Measurements from ENCODE around the gene NPAS3. TPM values are rescaled to one million over a fixed set of nuclear protein-coding genes. Genes with fewer than 3 reads are reported as not detected.

The NPAS3 gene
- total and polyA plus RNA-seq, 4 donors, result 0.07 to 0.09 (median 0.08) TPM; not detected in 1

DNA sequence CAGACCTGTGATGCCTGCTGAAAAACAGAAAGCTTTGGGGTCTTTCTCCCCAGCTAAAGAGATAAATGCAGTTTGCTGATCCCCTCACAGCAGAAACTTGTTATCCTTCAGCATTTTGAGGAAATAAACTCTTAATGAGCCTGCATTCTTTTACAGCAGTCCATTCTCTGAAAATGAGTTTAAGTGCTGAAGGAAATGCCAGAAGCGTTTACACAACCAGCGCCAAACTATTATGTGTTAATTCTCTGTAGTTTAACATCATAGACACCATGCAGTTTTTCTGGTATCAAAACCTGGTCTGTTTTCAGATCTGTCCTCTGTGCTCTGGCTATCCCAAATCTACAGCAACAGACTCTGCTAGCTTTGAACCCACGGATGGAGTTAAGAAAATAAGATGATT lies 291.3 kb downstream of the NPAS3 start:
- no peaks in the 10 kb centered on the region for H3K9me3 ChIP-seq (ENCODE audit: control insufficient read depth in 4 of 4, low read length in 3 of 4)
- no peak overlapping the region for H3K9ac ChIP-seq (ENCODE audit: low read depth in 1 of 2, low read length in 2 of 2)
- DNase-seq (ENCODE audit: low spot score), result no peak
- 33% methylated on average over 3 of the region's 3 CpGs for WGBS
- H3K4me1 ChIP-seq (ENCODE audit: control insufficient read depth in 4 of 4, insufficient read depth in 4 of 4, low read length in 3 of 4), result no peaks in the 10 kb centered on the region
- H3K4me3 ChIP-seq (ENCODE audit: low read depth in 1 of 3, low read length in 3 of 3), result no peak overlapping the region
- TF ChIP-seq, protein P1, sequence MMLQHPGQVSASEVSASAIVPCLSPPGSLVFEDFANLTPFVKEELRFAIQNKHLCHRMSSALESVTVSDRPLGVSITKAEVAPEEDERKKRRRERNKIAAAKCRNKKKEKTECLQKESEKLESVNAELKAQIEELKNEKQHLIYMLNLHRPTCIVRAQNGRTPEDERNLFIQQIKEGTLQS (IDR thresholded peaks at IDR 0.05), result no peak
- TF ChIP-seq NR2F2 (IDR thresholded peaks at IDR 0.05) (no peak), TAF1 (conservative IDR thresholded peaks at IDR 0.05) (no peak), EGR1 (IDR thresholded peaks at IDR 0.05; ENCODE audit: low read depth in 2 of 2) (no peak), HNF4A (conservative IDR thresholded peaks at IDR 0.05) (no peak), GABPA (IDR thresholded peaks at IDR 0.05 in 1 of 2, conservative IDR thresholded peaks at IDR 0.05 in 1 of 2) (no peak), JUND (IDR thresholded peaks at IDR 0.05) (no peak), FOXA2 (IDR thresholded peaks at IDR 0.05) (no peak), RXRA (IDR thresholded peaks at IDR 0.05) (no peak), FOXA1 (IDR thresholded peaks at IDR 0.05) (no peak), SP1 (IDR thresholded peaks at IDR 0.05) (no peak), HNF4G (IDR thresholded peaks at IDR 0.05) (no peak), YY1 (IDR thresholded peaks at IDR 0.05) (no peak)
- TF ChIP-seq, protein P2, sequence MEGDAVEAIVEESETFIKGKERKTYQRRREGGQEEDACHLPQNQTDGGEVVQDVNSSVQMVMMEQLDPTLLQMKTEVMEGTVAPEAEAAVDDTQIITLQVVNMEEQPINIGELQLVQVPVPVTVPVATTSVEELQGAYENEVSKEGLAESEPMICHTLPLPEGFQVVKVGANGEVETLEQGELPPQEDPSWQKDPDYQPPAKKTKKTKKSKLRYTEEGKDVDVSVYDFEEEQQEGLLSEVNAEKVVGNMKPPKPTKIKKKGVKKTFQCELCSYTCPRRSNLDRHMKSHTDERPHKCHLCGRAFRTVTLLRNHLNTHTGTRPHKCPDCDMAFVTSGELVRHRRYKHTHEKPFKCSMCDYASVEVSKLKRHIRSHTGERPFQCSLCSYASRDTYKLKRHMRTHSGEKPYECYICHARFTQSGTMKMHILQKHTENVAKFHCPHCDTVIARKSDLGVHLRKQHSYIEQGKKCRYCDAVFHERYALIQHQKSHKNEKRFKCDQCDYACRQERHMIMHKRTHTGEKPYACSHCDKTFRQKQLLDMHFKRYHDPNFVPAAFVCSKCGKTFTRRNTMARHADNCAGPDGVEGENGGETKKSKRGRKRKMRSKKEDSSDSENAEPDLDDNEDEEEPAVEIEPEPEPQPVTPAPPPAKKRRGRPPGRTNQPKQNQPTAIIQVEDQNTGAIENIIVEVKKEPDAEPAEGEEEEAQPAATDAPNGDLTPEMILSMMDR (IDR thresholded peaks at IDR 0.05; ENCODE audit: low read depth, low read length, missing input control), result no peak
- TF ChIP-seq, protein P3, sequence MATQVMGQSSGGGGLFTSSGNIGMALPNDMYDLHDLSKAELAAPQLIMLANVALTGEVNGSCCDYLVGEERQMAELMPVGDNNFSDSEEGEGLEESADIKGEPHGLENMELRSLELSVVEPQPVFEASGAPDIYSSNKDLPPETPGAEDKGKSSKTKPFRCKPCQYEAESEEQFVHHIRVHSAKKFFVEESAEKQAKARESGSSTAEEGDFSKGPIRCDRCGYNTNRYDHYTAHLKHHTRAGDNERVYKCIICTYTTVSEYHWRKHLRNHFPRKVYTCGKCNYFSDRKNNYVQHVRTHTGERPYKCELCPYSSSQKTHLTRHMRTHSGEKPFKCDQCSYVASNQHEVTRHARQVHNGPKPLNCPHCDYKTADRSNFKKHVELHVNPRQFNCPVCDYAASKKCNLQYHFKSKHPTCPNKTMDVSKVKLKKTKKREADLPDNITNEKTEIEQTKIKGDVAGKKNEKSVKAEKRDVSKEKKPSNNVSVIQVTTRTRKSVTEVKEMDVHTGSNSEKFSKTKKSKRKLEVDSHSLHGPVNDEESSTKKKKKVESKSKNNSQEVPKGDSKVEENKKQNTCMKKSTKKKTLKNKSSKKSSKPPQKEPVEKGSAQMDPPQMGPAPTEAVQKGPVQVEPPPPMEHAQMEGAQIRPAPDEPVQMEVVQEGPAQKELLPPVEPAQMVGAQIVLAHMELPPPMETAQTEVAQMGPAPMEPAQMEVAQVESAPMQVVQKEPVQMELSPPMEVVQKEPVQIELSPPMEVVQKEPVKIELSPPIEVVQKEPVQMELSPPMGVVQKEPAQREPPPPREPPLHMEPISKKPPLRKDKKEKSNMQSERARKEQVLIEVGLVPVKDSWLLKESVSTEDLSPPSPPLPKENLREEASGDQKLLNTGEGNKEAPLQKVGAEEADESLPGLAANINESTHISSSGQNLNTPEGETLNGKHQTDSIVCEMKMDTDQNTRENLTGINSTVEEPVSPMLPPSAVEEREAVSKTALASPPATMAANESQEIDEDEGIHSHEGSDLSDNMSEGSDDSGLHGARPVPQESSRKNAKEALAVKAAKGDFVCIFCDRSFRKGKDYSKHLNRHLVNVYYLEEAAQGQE (IDR thresholded peaks at IDR 0.05), result no peak
- TF ChIP-seq, protein P4, sequence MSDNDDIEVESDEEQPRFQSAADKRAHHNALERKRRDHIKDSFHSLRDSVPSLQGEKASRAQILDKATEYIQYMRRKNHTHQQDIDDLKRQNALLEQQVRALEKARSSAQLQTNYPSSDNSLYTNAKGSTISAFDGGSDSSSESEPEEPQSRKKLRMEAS (IDR thresholded peaks at IDR 0.05), result no peak
- no peaks in the 10 kb centered on the region for H3K36me3 ChIP-seq (ENCODE audit: control insufficient read depth in 4 of 4, insufficient read depth in 3 of 4, low read depth in 1 of 4, low read length in 3 of 4)
- no peak overlapping the region for H3K27ac ChIP-seq (ENCODE audit: low read depth in 1 of 2, low read length in 2 of 2)
- peaks cover 0 to 4% (median 0%) of the 10 kb centered on the region in 4 donors for H3K27me3 ChIP-seq (ENCODE audit: control insufficient read depth in 4 of 4, insufficient read depth in 4 of 4, low read length in 3 of 4)

- Histone ChIP-seq H3K27me3 (ENCODE audit: control insufficient read depth in 4 of 4, insufficient read depth in 4 of 4, low read length in 3 of 4) (peaks cover 0 to 4% (median 0%) of the 10 kb centered on the region in 4 donors), H3K4me3 (ENCODE audit: low read depth in 1 of 3, low read length in 3 of 3) (no peak overlapping the region), H3K36me3 (ENCODE audit: control insufficient read depth in 4 of 4, insufficient read depth in 3 of 4, low read depth in 1 of 4, low read length in 3 of 4) (no peaks in the 10 kb centered on the region), H3K27ac (ENCODE audit: low read depth in 1 of 2, low read length in 2 of 2) (no peak overlapping the region), H3K4me1 (ENCODE audit: control insufficient read depth in 4 of 4, insufficient read depth in 4 of 4, low read length in 3 of 4) (no peaks in the 10 kb centered on the region), H3K9me3 (ENCODE audit: control insufficient read depth in 4 of 4, low read length in 3 of 4) (no peaks in the 10 kb centered on the region), H3K9ac (ENCODE audit: low read depth in 1 of 2, low read length in 2 of 2) (no peak overlapping the region)
- DNase-seq (ENCODE audit: low spot score), result no peak
- WGBS, result 82% methylated on average over 3 of the region's 3 CpGs
- TF ChIP-seq, protein P2 (IDR thresholded peaks at IDR 0.05; ENCODE audit: low read depth, low read length, missing input control), result no peak
- TF ChIP-seq TAF1 (conservative IDR thresholded peaks at IDR 0.05) (no peak), GABPA (IDR thresholded peaks at IDR 0.05 in 1 of 2, conservative IDR thresholded peaks at IDR 0.05 in 1 of 2) (no peak), NR2F2 (IDR thresholded peaks at IDR 0.05) (no peak), HNF4A (conservative IDR thresholded peaks at IDR 0.05) (no peak), JUND (IDR thresholded peaks at IDR 0.05) (no peak), RXRA (IDR thresholded peaks at IDR 0.05) (no peak), FOXA2 (IDR thresholded peaks at IDR 0.05) (no peak), EGR1 (IDR thresholded peaks at IDR 0.05; ENCODE audit: low read depth in 2 of 2) (no peak)
- TF ChIP-seq, protein P1 (IDR thresholded peaks at IDR 0.05), result no peak
- TF ChIP-seq, protein P3 (IDR thresholded peaks at IDR 0.05), result no peak
- TF ChIP-seq, protein P4 (IDR thresholded peaks at IDR 0.05), result no peak
Measured at GRCh38 chr14:33232031-33232430, 293.4 kb downstream of the NPAS3 start.

Measured in liver (tissue), 9 donors.